ENCODE measurements around the gene APOL1.

The APOL1 gene

DNA sequence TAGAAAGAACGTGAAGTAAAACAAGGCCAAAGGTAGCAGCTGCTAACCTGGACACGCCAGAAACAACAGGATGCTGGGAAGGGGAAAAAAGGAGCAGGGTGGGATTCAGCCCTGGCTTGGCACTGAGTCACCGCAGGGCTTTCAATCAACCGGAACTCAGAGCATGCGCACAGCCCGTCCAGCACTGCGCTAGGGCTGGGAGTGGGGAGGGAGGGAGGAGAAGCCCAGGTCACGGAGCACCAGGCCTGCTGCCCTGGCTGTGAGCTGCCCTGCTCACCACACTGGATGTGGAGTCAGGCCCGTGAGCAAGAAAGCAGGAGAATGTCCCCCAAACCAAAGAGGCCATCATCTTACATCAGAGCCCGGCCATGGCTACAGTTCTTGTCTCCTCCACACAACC, 51.5 kb downstream of the APOL1 start:
- TF ChIP-seq TAF1 (IDR thresholded peaks at IDR 0.05; ENCODE audit: low read depth, low read length), result no peak
- TF ChIP-seq POLR2AphosphoS5 (IDR thresholded peaks at IDR 0.05; ENCODE audit: low read depth, low read length), result no peak; the same call in 1 of the 2 replicates
- TF ChIP-seq SPI1 (IDR thresholded peaks at IDR 0.05; ENCODE audit: low read depth, low read length), result no peak
- no peak for TF ChIP-seq POLR2A (IDR thresholded peaks at IDR 0.05; ENCODE audit: low read depth, low read length)
- TF ChIP-seq PAX5 (IDR thresholded peaks at IDR 0.05; ENCODE audit: insufficient read depth, low read length, severe bottlenecking), result no peak
- no peak for TF ChIP-seq POU2F2 (IDR thresholded peaks at IDR 0.05; ENCODE audit: low read depth, low read length)
- FAIRE-seq (no peak), DNase-seq (ENCODE audit: insufficient read length, low spot score) (no peak)

- FAIRE-seq, result no peak
- TF ChIP-seq POLR2AphosphoS5 (IDR thresholded peaks at IDR 0.05; ENCODE audit: low read depth, low read length), result no peak
- no peak for TF ChIP-seq POU2F2 (IDR thresholded peaks at IDR 0.05; ENCODE audit: low read depth, low read length)
- TF ChIP-seq SPI1 (IDR thresholded peaks at IDR 0.05; ENCODE audit: low read depth, low read length), result no peak
- TF ChIP-seq PAX5 (IDR thresholded peaks at IDR 0.05; ENCODE audit: insufficient read depth, low read length, severe bottlenecking), result no peak
- no peak for TF ChIP-seq POLR2A (IDR thresholded peaks at IDR 0.05; ENCODE audit: low read depth, low read length)
- no peak for TF ChIP-seq TAF1 (IDR thresholded peaks at IDR 0.05; ENCODE audit: low read depth, low read length)
Observed at GRCh38 chr22:36305813-36306212, 52.9 kb downstream of the APOL1 start.

DNA sequence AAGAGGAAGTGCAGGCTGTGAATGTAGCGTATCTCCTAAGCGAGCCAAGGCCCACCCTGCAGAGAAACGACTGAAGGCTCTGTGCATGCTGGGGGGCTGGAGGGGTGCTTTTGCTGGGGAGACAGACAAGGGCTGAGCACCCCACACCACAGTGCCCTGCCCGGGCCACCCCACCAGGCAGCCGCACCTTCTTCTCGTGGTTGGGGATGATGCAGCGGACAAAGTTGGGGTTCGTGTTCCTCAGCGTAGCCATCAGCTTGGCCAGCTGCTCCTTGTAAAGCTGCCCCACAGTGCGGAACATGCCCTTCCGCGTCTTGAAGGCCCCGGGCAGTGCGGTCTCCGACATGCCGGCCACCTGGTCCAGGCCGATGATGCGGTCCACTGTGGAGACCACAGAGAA, 53.3 kb downstream of the APOL1 start:
- FAIRE-seq (no peak), DNase-seq (ENCODE audit: insufficient read length, low spot score) (no peak)
- no peak for TF ChIP-seq POU2F2 (IDR thresholded peaks at IDR 0.05; ENCODE audit: low read depth, low read length)
- no peak for TF ChIP-seq SPI1 (IDR thresholded peaks at IDR 0.05; ENCODE audit: low read depth, low read length)
- TF ChIP-seq POLR2A (IDR thresholded peaks at IDR 0.05; ENCODE audit: low read depth, low read length), result no peak
- no peak for TF ChIP-seq TAF1 (IDR thresholded peaks at IDR 0.05; ENCODE audit: low read depth, low read length)
- no peak for TF ChIP-seq PAX5 (IDR thresholded peaks at IDR 0.05; ENCODE audit: insufficient read depth, low read length, severe bottlenecking)
- no peak for TF ChIP-seq POLR2AphosphoS5 (IDR thresholded peaks at IDR 0.05; ENCODE audit: low read depth, low read length)

More at GRCh38 chr22:36305813-36306212, 52.9 kb downstream of the APOL1 start:
- no peak for DNase-seq (ENCODE audit: insufficient read length, low spot score)

DNA sequence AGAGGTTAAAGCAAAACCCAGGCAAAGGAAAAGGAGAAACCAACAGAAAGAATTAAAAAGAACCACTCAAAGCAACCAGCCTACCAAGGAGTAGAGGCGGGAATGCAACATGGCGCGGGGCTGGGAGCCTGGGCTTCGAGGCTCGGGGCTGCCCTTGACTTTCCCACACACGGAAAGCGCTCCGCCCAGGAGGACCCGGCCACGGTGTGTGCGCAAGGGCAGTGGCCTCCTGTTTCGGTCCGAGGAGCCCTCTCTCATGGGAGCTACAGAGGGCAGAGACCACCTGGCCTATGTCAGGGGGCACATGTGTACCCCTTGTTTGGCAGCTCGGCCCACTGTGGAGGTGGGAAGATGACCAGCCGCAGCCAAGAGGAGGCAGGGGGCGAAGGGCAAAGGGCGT, 55.9 kb downstream of the APOL1 start:
- TF ChIP-seq POLR2AphosphoS5 (IDR thresholded peaks at IDR 0.05; ENCODE audit: low read depth, low read length), result no peak
- no peak for TF ChIP-seq SPI1 (IDR thresholded peaks at IDR 0.05; ENCODE audit: low read depth, low read length)
- no peak for TF ChIP-seq TAF1 (IDR thresholded peaks at IDR 0.05; ENCODE audit: low read depth, low read length)
- TF ChIP-seq PAX5 (IDR thresholded peaks at IDR 0.05; ENCODE audit: insufficient read depth, low read length, severe bottlenecking), result no peak
- no peak for TF ChIP-seq POU2F2 (IDR thresholded peaks at IDR 0.05; ENCODE audit: low read depth, low read length)
- no peak for TF ChIP-seq POLR2A (IDR thresholded peaks at IDR 0.05; ENCODE audit: low read depth, low read length)
- FAIRE-seq (no peak), DNase-seq (ENCODE audit: insufficient read length, low spot score) (no peak)

DNA sequence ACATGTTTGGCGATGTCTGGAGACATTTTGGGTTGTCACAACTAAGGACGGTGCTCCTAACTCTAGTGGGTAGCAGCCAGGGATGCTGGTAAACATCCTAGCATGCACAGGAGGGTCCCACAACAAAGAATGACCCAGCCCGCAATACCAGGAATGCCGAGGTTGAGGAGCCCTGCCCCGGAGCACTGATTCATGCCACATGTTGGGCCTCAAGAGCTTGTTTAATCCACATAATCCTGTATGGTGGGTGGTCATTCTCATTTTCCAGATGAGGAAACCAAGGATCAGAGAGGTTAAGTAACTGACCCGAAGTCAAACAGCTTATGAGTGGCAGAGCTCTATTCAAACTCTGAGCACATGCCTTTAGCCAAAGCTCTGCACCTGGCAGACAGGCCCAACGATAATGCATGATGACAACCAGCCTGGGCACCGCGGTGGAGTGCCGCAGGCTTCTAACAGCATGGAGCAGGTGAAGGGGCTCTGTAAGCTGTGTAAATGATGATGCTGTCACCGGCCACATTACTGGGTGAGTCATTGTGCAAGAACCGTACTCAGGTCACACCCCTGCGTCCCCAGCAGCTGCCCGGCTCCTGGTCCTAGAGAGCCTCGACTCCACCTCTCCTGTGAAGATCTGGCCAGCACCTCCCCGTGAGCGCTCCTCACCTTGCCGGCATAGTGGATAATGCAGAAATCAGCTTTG, 58.6 kb downstream of the APOL1 start:
- FAIRE-seq, result no peak
- TF ChIP-seq POU2F2 (IDR thresholded peaks at IDR 0.05; ENCODE audit: low read depth, low read length) (no peak), PAX5 (IDR thresholded peaks at IDR 0.05; ENCODE audit: insufficient read depth, low read length, severe bottlenecking) (no peak), POLR2A (IDR thresholded peaks at IDR 0.05; ENCODE audit: low read depth, low read length) (no peak), POLR2AphosphoS5 (IDR thresholded peaks at IDR 0.05; ENCODE audit: low read depth, low read length) (no peak), TAF1 (IDR thresholded peaks at IDR 0.05; ENCODE audit: low read depth, low read length) (no peak), SPI1 (IDR thresholded peaks at IDR 0.05; ENCODE audit: low read depth, low read length) (no peak)
- DNase-seq (ENCODE audit: insufficient read length, low spot score), result no peak

DNA sequence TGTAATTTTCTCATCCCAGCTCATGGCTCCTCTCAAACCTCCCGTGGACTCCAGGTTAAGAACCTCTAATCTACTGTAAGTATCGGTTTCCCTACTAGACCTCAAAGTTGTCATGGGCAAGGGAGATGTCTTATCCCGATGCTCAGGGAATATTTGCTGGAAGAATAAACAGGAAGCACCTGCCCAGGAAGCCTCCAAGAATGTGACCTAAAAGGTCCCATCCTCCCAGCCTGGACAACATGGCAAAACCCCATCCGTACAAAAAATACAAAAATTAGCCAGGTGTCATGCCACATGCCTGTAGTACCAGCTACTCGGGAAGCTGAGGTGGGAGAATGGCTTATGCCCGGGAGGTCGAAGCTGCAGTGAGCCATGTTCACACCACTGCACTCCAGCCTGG, 62.4 kb downstream of the APOL1 start:
- TF ChIP-seq PAX5 (IDR thresholded peaks at IDR 0.05; ENCODE audit: insufficient read depth, low read length, severe bottlenecking) (no peak), POU2F2 (IDR thresholded peaks at IDR 0.05; ENCODE audit: low read depth, low read length) (no peak), POLR2A (IDR thresholded peaks at IDR 0.05; ENCODE audit: low read depth, low read length) (no peak), TAF1 (IDR thresholded peaks at IDR 0.05; ENCODE audit: low read depth, low read length) (no peak), POLR2AphosphoS5 (IDR thresholded peaks at IDR 0.05; ENCODE audit: low read depth, low read length) (no peak), SPI1 (IDR thresholded peaks at IDR 0.05; ENCODE audit: low read depth, low read length) (no peak)
- DNase-seq (ENCODE audit: insufficient read length, low spot score) (no peak), FAIRE-seq (peak; percentile 31)

- FAIRE-seq, result no peak
- no peak for TF ChIP-seq PAX5 (IDR thresholded peaks at IDR 0.05; ENCODE audit: insufficient read depth, low read length, severe bottlenecking)
Observed at GRCh38 chr22:36316419-36316818, 63.5 kb downstream of the APOL1 start.

More at GRCh38 chr22:36316419-36316818, 63.5 kb downstream of the APOL1 start:
- DNase-seq (ENCODE audit: insufficient read length, low spot score), result no peak

All from GM12891 (cell line).